ENCODE results near the gene ZFR. TPM values are rescaled to one million over a fixed set of nuclear protein-coding genes. Genes with fewer than 3 reads are reported as not detected.
A peak's percentile ranks its signal among the peaks of the same experiment; 100 is the strongest.

Gene ZFR
- total RNA-seq, 1 donor = 122 TPM

DNA sequence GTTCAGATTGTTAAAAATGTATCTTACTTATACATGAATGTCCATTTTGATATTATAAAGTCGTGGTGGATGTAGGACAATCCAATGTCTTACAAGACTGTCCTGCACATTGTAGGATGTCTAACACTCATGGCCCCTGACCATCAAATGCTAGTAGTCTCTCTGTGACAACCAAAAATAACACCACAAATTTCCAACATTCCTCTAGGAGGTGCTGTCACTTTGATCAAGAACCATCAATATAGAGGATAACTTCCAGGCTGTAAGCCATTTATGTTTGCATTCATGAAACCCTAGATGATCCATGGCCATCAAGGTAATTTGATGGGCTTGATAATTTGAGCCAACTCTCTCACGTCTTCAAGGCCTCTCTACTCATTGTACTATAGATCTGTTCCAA is 20.5 kb upstream of the ZFR start:
- no peak for DNase-seq (ENCODE audit: low read depth)
- TF ChIP-seq, protein P1, sequence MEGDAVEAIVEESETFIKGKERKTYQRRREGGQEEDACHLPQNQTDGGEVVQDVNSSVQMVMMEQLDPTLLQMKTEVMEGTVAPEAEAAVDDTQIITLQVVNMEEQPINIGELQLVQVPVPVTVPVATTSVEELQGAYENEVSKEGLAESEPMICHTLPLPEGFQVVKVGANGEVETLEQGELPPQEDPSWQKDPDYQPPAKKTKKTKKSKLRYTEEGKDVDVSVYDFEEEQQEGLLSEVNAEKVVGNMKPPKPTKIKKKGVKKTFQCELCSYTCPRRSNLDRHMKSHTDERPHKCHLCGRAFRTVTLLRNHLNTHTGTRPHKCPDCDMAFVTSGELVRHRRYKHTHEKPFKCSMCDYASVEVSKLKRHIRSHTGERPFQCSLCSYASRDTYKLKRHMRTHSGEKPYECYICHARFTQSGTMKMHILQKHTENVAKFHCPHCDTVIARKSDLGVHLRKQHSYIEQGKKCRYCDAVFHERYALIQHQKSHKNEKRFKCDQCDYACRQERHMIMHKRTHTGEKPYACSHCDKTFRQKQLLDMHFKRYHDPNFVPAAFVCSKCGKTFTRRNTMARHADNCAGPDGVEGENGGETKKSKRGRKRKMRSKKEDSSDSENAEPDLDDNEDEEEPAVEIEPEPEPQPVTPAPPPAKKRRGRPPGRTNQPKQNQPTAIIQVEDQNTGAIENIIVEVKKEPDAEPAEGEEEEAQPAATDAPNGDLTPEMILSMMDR (IDR thresholded peaks at IDR 0.05; ENCODE audit: insufficient read depth, low read depth, low read length) = peak; percentile 8
- no peak overlapping the region for H3K4me3 ChIP-seq (ENCODE audit: low read depth, low read length)

DNA sequence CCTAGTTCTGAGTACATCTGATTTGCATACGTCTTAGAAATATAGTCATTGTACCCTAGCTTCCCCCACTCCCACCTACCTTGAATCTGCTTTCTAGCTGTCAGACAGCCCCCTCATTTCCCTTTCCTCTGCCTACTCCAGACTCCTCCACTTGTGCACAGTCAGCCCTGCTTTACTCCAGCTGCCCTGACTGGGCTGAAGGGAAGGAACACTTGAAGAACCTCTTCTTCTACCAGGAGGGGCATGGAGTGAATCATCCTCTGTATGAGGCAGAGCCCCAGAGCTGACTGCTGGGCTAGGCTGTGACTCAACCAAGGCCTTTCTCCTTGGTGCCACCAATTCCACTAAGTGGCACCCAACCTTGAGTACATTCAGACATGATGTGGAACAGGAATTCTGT is 18.1 kb upstream of the ZFR start:
- no peak overlapping the region for H3K4me3 ChIP-seq (ENCODE audit: low read depth, low read length)
- TF ChIP-seq, protein P1 (IDR thresholded peaks at IDR 0.05; ENCODE audit: insufficient read depth, low read depth, low read length) = no peak
- no peak for DNase-seq (ENCODE audit: low read depth)

DNA sequence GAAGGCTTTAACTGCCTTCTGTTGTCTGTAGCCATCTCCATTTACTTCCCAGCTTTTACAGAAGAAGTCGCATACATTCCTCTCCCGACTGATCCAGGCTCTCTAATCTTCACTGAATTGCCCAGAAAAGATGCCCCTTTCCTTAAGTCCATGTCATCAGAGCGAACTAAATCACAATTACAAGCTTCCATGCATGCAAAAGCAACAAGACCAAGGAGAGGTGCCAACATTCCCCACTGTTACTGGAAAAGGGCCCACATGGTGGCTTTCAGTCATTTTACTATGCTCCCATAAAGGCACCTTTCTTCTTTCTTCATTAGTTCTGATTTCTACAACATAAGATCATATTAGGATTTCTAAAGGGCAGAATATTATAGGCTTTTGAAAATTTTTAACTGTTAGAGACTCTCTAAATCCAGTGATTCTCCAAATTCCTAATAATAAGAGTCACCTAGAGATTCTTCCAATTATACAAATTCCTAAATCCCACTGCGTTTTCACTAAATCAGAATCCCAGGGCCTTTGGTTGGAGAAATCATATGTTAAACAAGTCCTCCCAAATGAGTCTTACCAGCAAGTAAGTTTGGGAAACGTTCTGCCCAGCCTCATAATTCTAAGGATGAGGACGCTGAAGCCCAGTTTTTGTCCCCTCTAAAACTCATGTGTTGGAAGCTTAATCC is 17.0 kb upstream of the ZFR start:
- no peak for DNase-seq (ENCODE audit: low read depth)
- no peak overlapping the region for H3K4me3 ChIP-seq (ENCODE audit: low read depth, low read length)
- TF ChIP-seq, protein P1 (IDR thresholded peaks at IDR 0.05; ENCODE audit: insufficient read depth, low read depth, low read length) = no peak

DNA sequence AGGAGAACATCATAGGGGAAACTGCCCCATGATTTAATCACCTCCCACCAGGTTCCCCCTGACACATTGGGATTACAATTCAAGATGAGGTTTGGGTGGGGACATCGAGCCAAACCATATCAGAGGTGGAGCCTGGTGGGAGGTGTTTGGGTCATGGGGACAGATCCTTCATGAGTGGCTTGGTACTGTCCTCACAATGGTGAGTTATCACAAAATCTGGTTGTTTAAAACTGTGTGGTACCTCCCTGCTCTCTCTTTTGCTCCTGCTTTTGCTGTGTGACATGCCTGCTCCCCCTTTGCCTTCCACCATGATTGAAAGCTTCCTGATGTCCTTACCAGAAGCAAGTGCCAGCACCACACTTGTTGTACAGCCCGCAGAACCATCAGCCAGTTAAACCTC is 16.2 kb upstream of the ZFR start:
- TF ChIP-seq, protein P1 (IDR thresholded peaks at IDR 0.05; ENCODE audit: insufficient read depth, low read depth, low read length) = no peak
- no peak for DNase-seq (ENCODE audit: low read depth)
- no peak overlapping the region for H3K4me3 ChIP-seq (ENCODE audit: low read depth, low read length)

DNA sequence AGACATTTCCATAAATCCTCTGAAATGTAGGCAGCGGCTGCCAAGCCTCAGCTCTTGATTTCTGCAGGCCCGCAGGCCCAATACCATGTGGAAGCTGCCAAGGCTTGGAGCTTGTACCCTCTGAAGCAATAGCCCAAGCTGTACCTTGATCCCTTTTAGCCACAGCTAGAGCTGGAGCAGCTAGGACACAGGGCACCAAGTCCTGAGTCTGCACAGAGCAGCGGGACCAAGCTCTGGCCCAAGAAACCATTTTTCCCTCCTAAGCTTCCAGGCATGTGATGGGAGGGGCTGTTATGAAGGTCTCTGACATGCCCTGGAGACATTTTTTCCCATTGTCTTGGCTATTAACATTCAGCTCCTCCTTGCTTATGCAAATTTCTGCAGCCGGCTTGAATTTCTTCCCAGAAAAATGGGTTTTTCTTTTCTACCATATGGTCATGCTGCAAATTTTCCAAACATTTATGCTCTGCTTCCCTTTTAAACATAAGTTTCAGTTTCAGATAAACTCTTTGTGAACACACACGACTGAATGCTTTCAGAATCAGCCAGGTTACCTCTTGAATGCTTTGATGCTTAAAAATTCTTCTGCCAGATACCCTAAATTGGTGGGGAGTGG is 14.4 kb upstream of the ZFR start:
- no peak overlapping the region for H3K4me3 ChIP-seq (ENCODE audit: low read depth, low read length)
- TF ChIP-seq, protein P1 (IDR thresholded peaks at IDR 0.05; ENCODE audit: insufficient read depth, low read depth, low read length) = no peak
- DNase-seq (ENCODE audit: low read depth) = no peak

DNA sequence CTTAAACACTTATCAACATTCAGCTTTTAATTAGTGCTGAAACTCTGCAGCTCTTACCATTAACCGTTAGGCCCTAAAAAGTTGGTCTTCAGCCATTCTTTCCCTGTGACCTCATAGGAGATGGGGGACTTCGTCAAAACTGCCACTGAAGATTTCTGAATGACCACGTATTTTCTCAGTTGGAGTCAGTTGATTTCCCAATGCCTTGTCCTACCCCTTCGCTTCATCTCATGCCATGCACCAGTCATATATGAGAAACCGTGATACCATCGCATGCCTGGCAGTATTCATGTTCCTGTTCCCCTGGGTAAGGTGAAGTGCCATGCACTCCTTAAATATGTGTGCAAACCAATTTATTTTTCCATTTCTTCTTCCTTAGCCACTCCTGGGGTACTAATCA is 10.8 kb upstream of the ZFR start:
- no peak overlapping the region for H3K4me3 ChIP-seq (ENCODE audit: low read depth, low read length)
- TF ChIP-seq, protein P1 (IDR thresholded peaks at IDR 0.05; ENCODE audit: insufficient read depth, low read depth, low read length) = no peak
- no peak for DNase-seq (ENCODE audit: low read depth)
